ENCODE measurements around the gene SLC15A1.

GRCh38 chr13:98693756-98694155 is 58.7 kb downstream of the SLC15A1 start:
- no peak for TF ChIP-seq CTCF (conservative IDR thresholded peaks at IDR 0.05 in 1 of 2, IDR thresholded peaks at IDR 0.05 in 1 of 2; ENCODE audit: extremely low read depth in 1 of 2, insufficient read depth in 1 of 2, low read depth in 1 of 2, low read length in 2 of 2)
- TF ChIP-seq EZH2 (IDR thresholded peaks at IDR 0.05; ENCODE audit: borderline replicate concordance, low read length): no peak

Data from mammary epithelial cell (primary cell).